Endothelial cell of umbilical vein (primary cell): ENCODE measurements around the gene CD300LD. TPM values are rescaled to one million over a fixed set of nuclear protein-coding genes. Genes with fewer than 3 reads are reported as not detected.

ENCODE experiments used
- BruUV-seq: library from RNA; stranded (reverse); fragments of 400-500 nt; replicated peaks from 2 replicates; lab custom pipeline; 2021; lab: Mats Ljungman, UMichigan
- CTCF ChIA-PET: fragments of 300-600, 350-600 bp; sonication (Branson Sonifier 250); formaldehyde crosslinking; loops from one replicate; lab custom pipeline; 2021; ENCODE audit warnings: antibody characterized with exemption, inconsistent platforms; lab: Charles Lee
- POLR2A ChIA-PET: fragments of 300-600, 350-600 bp; sonication (Branson Sonifier 250); formaldehyde crosslinking; loops from one replicate; lab custom pipeline; 2021; ENCODE audit warnings: antibody characterized with exemption, inconsistent platforms; lab: Charles Lee
- DNase-seq: peaks from one replicate; pipeline ENCODE4 v3.0.0-alpha.2; 2011; ENCODE audit warnings: low read depth, low spot score
- FAIRE-seq: peaks from 2 replicates; lab custom pipeline; 2011; peaks lifted over from hg19 to GRCh38; lab: Jason Lieb, UNC
- H2AFZ ChIP-seq: 2 replicates; pipeline ENCODE4 v1.6.0; 2012; ENCODE audit warnings: low read depth, low read length, control low read depth, inconsistent platforms
- H3K27ac ChIP-seq: 2 replicates; pipeline ENCODE4 v1.5.1; 2011; ENCODE audit warnings: low read depth, mild to moderate bottlenecking, control low read depth, low read length, moderate library complexity; ENCODE audit not compliant: insufficient read depth
- H3K27me3 ChIP-seq, 2 experiments: 2 replicates each; pipeline versions ENCODE4 v1.6.0 to v1.6.1; 2011; ENCODE audit warnings: low read length in 2 of 2, mixed read lengths in 1 of 2; ENCODE audit not compliant: control insufficient read depth in 2 of 2, insufficient read depth in 2 of 2
- H3K36me3 ChIP-seq, 2 experiments: 2 replicates in 1 of 2; 3 replicates in 1 of 2; pipeline ENCODE4 v1.5.1; 2011; ENCODE audit warnings: low read length in 2 of 2, mild to moderate bottlenecking in 1 of 2, moderate library complexity in 1 of 2; ENCODE audit not compliant: control insufficient read depth in 2 of 2, insufficient read depth in 2 of 2; ENCODE audit errors: extremely low read depth in 1 of 2
- H3K4me1 ChIP-seq: 3 replicates; pipeline ENCODE4 v1.5.1; 2011; ENCODE audit warnings: mild to moderate bottlenecking, low read length; ENCODE audit not compliant: control insufficient read depth, insufficient read depth; ENCODE audit errors: extremely low read depth
- H3K4me2 ChIP-seq: 2 replicates; pipeline ENCODE4 v1.6.1; 2011; ENCODE audit warnings: low read length, control low read depth, mixed read lengths; ENCODE audit not compliant: insufficient read depth
- H3K4me3 ChIP-seq, 3 experiments: fragments of 200-600 bp in 1 of 3; sonication (generic), shearing (Covaris generic) in 1 of 3; replicated peaks in 1 of 3; 2 replicates each; pipeline ENCODE4 v1.5.1; 2011 to 2016; ENCODE audit warnings: control low read depth in 3 of 3, low read length in 3 of 3, mild to moderate bottlenecking in 2 of 3, inconsistent platforms in 1 of 3, low read depth in 1 of 3, moderate library complexity in 1 of 3; ENCODE audit not compliant: insufficient read depth in 1 of 3
- H3K79me2 ChIP-seq: 2 replicates; pipeline ENCODE4 v1.6.0; 2012; ENCODE audit warnings: low read length, inconsistent platforms; ENCODE audit not compliant: control insufficient read depth, insufficient read depth
- H3K9ac ChIP-seq: replicated peaks from 2 replicates; pipeline ENCODE3; 2011; ENCODE audit warnings: low read length, control low read depth; ENCODE audit not compliant: insufficient read depth; ENCODE audit errors: extremely low read depth
- H3K9me1 ChIP-seq: replicated peaks from 3 replicates; pipeline ENCODE4 v1.6.0; 2011; ENCODE audit warnings: mild to moderate bottlenecking, low read length; ENCODE audit not compliant: control insufficient read depth, insufficient read depth; ENCODE audit errors: extremely low read depth
- H3K9me3 ChIP-seq: replicated peaks from 2 replicates; pipeline ENCODE4 v1.5.1; 2012; ENCODE audit warnings: low read length, inconsistent platforms; ENCODE audit not compliant: control insufficient read depth, insufficient read depth
- H4K20me1 ChIP-seq: replicated peaks from 2 replicates; pipeline ENCODE3; 2011; ENCODE audit warnings: mild to moderate bottlenecking, low read length; ENCODE audit not compliant: control insufficient read depth, insufficient read depth; ENCODE audit errors: extremely low read depth
- EZH2 ChIP-seq: IDR thresholded peaks from 2 replicates; pipeline ENCODE4 v1.6.1; 2012; ENCODE audit warnings: borderline replicate concordance, low read depth, mild to moderate bottlenecking, moderate library complexity, low read length, inconsistent platforms; ENCODE audit not compliant: severe bottlenecking
- FOS ChIP-seq: IDR thresholded peaks from 2 replicates; pipeline ENCODE4 v1.6.1; 2011; ENCODE audit warnings: mild to moderate bottlenecking, low read length, moderate library complexity, borderline replicate concordance; ENCODE audit not compliant: insufficient read depth
- GATA2 ChIP-seq: IDR thresholded peaks from 2 replicates; pipeline ENCODE4 v1.7.0; 2011; ENCODE audit warnings: low read depth, mild to moderate bottlenecking, moderate library complexity, mixed read lengths, low read length; ENCODE audit not compliant: insufficient read length, insufficient read depth
- JUN ChIP-seq: IDR thresholded peaks from 2 replicates; pipeline ENCODE4 v1.6.1; 2011; ENCODE audit warnings: borderline replicate concordance, low read depth; ENCODE audit not compliant: insufficient read length, insufficient read depth
- MYC ChIP-seq: IDR thresholded peaks from one replicate; pipeline ENCODE4 v1.6.1; 2011; ENCODE audit warnings: mild to moderate bottlenecking, low read depth, low read length
- POLR2A ChIP-seq: IDR thresholded peaks from 2 replicates; pipeline ENCODE4 v1.6.1; 2012; ENCODE audit warnings: low read depth, mild to moderate bottlenecking, control low read depth, low read length
- POLR2AphosphoS5 ChIP-seq: IDR thresholded peaks from 2 replicates; pipeline ENCODE4 v1.6.1; 2012; ENCODE audit warnings: low read depth, mild to moderate bottlenecking, control low read depth, low read length, moderate library complexity; ENCODE audit not compliant: insufficient read depth
- dilution Hi-C: fragments of 300-500 bp; cut with MboI; formaldehyde crosslinking; loops from one replicate; pipeline ENCODE4 v1.15.0; 2019; ENCODE audit warnings: low sequenced_read_pairs; ENCODE audit not compliant: extremely low pct_ligation_motif_present
- intact Hi-C: fragments of 100-400 bp; cut with micrococcal nuclease; formaldehyde crosslinking; loops from one replicate; pipeline ENCODE4 v1.10.0; 2022
- polyA plus RNA-seq, 4 experiments: library from polyadenylated mRNA; depleted of rRNA in 3 of 4; stranded (reverse) in 3 of 4; unstranded in 1 of 4; fragments of >200 nt; gene quantifications; 2 replicates each; pipeline versions ENCODE4 v1.2.1 to v1.2.3, GENCODE V29; 2011 to 2012; ENCODE audit warnings: missing spikeins in 1 of 4
- total RNA-seq: library from RNA; stranded (reverse); gene quantifications from 2 replicates; pipeline ENCODE4 v1.2.3, GENCODE V29; 2021
- TF ChIP-seq, protein P1 (sequence below): IDR thresholded peaks from 2 replicates; pipeline ENCODE4 v1.6.1; 2011; ENCODE audit not compliant: insufficient read depth, insufficient read length
- TF ChIP-seq, protein P2 (sequence below), 2 donors: IDR thresholded peaks; 1 replicate in 1 of 2; 2 replicates in 1 of 2; pipeline ENCODE4 v1.5.1; 2011; ENCODE audit warnings: low read length in 2 of 2, mild to moderate bottlenecking in 2 of 2, moderate library complexity in 2 of 2, control low read depth in 1 of 2, inconsistent platforms in 1 of 2, low read depth in 1 of 2; ENCODE audit not compliant: insufficient read depth in 1 of 2; ENCODE audit errors: extremely low read depth in 1 of 2

CD300LD gene
- total and polyA plus RNA-seq, 2 donors (not counting 3 experiments of a cell fraction or from before 2014, with no cell fraction given), result not detected

DNA sequence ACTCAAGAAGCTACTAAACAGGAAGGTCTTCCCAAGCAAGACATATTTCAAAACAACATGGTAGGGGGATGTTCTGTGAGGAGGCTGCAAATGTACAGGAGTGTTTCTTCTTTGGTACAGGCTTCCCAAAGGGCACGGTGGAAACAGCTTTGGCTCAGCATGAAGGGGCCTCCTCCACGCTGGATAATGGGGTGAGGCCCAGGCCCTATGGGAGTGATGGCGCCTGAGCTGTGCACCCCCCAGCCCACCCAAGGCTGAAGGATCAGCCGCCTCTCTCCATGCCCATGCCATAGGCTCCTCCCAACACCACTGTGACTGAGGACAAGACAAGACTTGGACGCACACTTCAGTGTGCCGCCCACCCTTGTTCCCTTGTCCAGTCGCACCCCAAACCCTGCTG, 24.6 kb upstream of the CD300LD start:
- Histone ChIP-seq H3K27me3 (no peaks in the 10 kb centered on the region), H3K36me3 (no peaks in the 10 kb centered on the region), H3K27ac (no peak overlapping the region), H3K79me2 (no peaks in the 10 kb centered on the region), H3K9me3 (no peaks in the 10 kb centered on the region), H2AFZ (no peak overlapping the region), H4K20me1 (no peaks in the 10 kb centered on the region), H3K4me3 (no peak overlapping the region), H3K9me1 (no peaks in the 10 kb centered on the region), H3K4me1 (no peaks in the 10 kb centered on the region), H3K9ac (no peak overlapping the region), H3K4me2 (no peak overlapping the region)
- intact Hi-C loops (no loop called here), dilution Hi-C loops (no loop called here)
- TF ChIP-seq EZH2 (no peak), JUN (no peak), MYC (no peak), POLR2A (no peak), POLR2AphosphoS5 (no peak), FOS (no peak), GATA2 (no peak)
- TF ChIP-seq, protein P1, sequence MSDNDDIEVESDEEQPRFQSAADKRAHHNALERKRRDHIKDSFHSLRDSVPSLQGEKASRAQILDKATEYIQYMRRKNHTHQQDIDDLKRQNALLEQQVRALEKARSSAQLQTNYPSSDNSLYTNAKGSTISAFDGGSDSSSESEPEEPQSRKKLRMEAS, result no peak
- TF ChIP-seq, protein P2, sequence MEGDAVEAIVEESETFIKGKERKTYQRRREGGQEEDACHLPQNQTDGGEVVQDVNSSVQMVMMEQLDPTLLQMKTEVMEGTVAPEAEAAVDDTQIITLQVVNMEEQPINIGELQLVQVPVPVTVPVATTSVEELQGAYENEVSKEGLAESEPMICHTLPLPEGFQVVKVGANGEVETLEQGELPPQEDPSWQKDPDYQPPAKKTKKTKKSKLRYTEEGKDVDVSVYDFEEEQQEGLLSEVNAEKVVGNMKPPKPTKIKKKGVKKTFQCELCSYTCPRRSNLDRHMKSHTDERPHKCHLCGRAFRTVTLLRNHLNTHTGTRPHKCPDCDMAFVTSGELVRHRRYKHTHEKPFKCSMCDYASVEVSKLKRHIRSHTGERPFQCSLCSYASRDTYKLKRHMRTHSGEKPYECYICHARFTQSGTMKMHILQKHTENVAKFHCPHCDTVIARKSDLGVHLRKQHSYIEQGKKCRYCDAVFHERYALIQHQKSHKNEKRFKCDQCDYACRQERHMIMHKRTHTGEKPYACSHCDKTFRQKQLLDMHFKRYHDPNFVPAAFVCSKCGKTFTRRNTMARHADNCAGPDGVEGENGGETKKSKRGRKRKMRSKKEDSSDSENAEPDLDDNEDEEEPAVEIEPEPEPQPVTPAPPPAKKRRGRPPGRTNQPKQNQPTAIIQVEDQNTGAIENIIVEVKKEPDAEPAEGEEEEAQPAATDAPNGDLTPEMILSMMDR (IDR thresholded peaks at IDR 0.05; ENCODE audit: extremely low read depth in 1 of 2, insufficient read depth in 1 of 2, low read depth in 1 of 2, low read length in 2 of 2), result no peak
- DNase-seq, result no peak
- ChIA-PET CTCF (no interaction called here), POLR2A (no interaction called here)
- FAIRE-seq, result no peak
- no TSS peak for BruUV-seq
